Stomach (tissue), 9 donors: ENCODE results near the gene FREM1. TPM values are rescaled to one million over a fixed set of nuclear protein-coding genes. Genes with fewer than 3 reads are reported as not detected.
A peak's percentile ranks its signal among the peaks of the same experiment; 100 is the strongest.

Source experiments
- DNase-seq, 2 donors: peaks; one replicate each; pipeline versions ENCODE4 v3.0.0 to v3.0.0-alpha.2; 2013 to 2019
- H3K27ac ChIP-seq, 5 donors: fragments of 200-600 bp in 4 of 5; sonication (generic) in 4 of 5; one replicate each; pipeline ENCODE4 v1.5.1; 2013 to 2019; ENCODE audit warnings: mild to moderate bottlenecking in 1 of 5, moderate library complexity in 1 of 5
- H3K27me3 ChIP-seq, 3 donors: fragments of 200-600 bp; sonication (generic); one replicate each; pipeline ENCODE4 v1.5.1; 2017 to 2019; ENCODE audit warnings: mixed run types in 1 of 3
- H3K36me3 ChIP-seq, 4 donors: fragments of 200-600 bp; sonication (generic); 1 replicate in 3 of 4; 2 replicates in 1 of 4; pipeline ENCODE4 v1.5.1; 2016 to 2019
- H3K4me1 ChIP-seq, 4 donors: fragments of 200-600 bp; sonication (generic); one replicate each; pipeline ENCODE4 v1.5.1; 2016 to 2019
- H3K4me3 ChIP-seq, 4 donors: fragments of 200-600 bp; sonication (generic) in 3 of 4; one replicate each; pipeline ENCODE4 v1.5.1; 2016 to 2019; ENCODE audit warnings: mild to moderate bottlenecking in 1 of 4
- H3K9me3 ChIP-seq, 4 donors: fragments of 200-600 bp; sonication (generic); one replicate each; pipeline ENCODE4 v1.5.1; 2016 to 2019
- EP300 ChIP-seq: sonication (generic); formaldehyde crosslinking; IDR thresholded peaks from one replicate; pipeline ENCODE4 v1.6.1; 2017; ENCODE audit warnings: antibody characterized with exemption
- POLR2A ChIP-seq, 4 donors: fragments of 450-650 bp; IDR thresholded peaks; one replicate each; pipeline ENCODE4 v1.6.1; 2016; ENCODE audit warnings: antibody characterized with exemption in 4 of 4, control low read depth in 2 of 4, mild to moderate bottlenecking in 1 of 4, moderate library complexity in 1 of 4
- POLR2AphosphoS5 ChIP-seq, 3 donors: sonication (generic); formaldehyde crosslinking; IDR thresholded peaks; one replicate each; pipeline ENCODE4 v1.6.1; 2016; ENCODE audit warnings: antibody characterized with exemption in 3 of 3
- WGBS, 5 donors: extraction: QIAGEN DNeasy Blood & Tissue Kit in 3 of 5; methylation state at CpG; one replicate each; pipeline versions ENCODE4 v1.1.5 to v1.1.7; 2013 to 2018; 5-methylcytosine and 5-hydroxymethylcytosine counted together
- intact Hi-C: fragments of 100-400 bp; cut with DNase I; formaldehyde crosslinking; loops from one replicate; pipeline ENCODE4 v1.15.1; 2023; ENCODE audit warnings: low total_unique reads
- polyA plus RNA-seq, 3 donors: library from polyadenylated mRNA; stranded (reverse); fragments of 200-250 nt; gene quantifications; one replicate each; pipeline ENCODE4 v1.2.3, GENCODE V29; 2013
- total RNA-seq, 5 donors: library from RNA; depleted of rRNA; stranded (reverse); fragments of >200 nt; gene quantifications; one replicate each; pipeline versions ENCODE4 v1.1.0 to v1.2.3, GENCODE V29; 2014 to 2016
- TF ChIP-seq, protein P1 (sequence below), 7 experiments: fragments of 450-650 bp in 4 of 7; fragments of 200-600 bp in 3 of 7; sonication (generic) in 3 of 7; IDR thresholded peaks; one replicate each; pipeline ENCODE4 v1.5.1; 2016 to 2019; ENCODE audit warnings: antibody characterized with exemption in 7 of 7, control low read depth in 2 of 7, mild to moderate bottlenecking in 1 of 7
- donor health status: healthy with polysubstance abuse.
- donor health status: Bipolar disorder and iron deficiency.
- donor health status: healthy.

The FREM1 gene
- total and polyA plus RNA-seq, 8 donors = 0.12 to 14.7 (median 0.58) TPM; not detected in 1

DNA sequence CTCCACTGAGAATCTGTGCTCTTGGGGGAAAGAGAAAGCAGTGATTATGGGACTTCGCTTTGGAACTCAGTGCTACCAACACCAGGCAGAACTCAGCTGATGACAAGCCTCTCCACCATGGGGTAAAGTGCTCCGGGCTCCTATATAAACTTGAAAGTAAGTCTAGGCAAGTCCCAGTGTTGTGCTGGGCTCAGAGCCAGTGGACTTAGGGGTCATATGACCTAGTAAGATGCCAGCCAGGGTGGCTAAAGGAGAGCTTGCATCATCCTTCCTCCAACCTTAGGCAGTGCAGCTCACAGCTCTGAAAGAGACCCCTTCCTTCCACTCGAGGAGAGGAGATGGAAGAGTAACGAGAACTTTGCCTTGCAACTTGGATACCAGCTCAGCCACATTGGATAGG, 35.1 kb upstream of the FREM1 start:
- no peak overlapping the region for H3K4me3 ChIP-seq
- no peaks in the 10 kb centered on the region for H3K36me3 ChIP-seq
- H3K27ac ChIP-seq = no peak overlapping the region
- H3K9me3 ChIP-seq = no peaks in the 10 kb centered on the region
- intact Hi-C loops = no loop called here
- 83 to 91% (median 84%) methylated on average over 4 of the region's 4 CpGs for WGBS, 5 donors
- DNase-seq = no peak
- H3K27me3 ChIP-seq = no peaks in the 10 kb centered on the region
- TF ChIP-seq, protein P1, sequence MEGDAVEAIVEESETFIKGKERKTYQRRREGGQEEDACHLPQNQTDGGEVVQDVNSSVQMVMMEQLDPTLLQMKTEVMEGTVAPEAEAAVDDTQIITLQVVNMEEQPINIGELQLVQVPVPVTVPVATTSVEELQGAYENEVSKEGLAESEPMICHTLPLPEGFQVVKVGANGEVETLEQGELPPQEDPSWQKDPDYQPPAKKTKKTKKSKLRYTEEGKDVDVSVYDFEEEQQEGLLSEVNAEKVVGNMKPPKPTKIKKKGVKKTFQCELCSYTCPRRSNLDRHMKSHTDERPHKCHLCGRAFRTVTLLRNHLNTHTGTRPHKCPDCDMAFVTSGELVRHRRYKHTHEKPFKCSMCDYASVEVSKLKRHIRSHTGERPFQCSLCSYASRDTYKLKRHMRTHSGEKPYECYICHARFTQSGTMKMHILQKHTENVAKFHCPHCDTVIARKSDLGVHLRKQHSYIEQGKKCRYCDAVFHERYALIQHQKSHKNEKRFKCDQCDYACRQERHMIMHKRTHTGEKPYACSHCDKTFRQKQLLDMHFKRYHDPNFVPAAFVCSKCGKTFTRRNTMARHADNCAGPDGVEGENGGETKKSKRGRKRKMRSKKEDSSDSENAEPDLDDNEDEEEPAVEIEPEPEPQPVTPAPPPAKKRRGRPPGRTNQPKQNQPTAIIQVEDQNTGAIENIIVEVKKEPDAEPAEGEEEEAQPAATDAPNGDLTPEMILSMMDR (IDR thresholded peaks at IDR 0.05) = no peak
- no peak for TF ChIP-seq POLR2A (IDR thresholded peaks at IDR 0.05)
- no peak for TF ChIP-seq POLR2AphosphoS5 (IDR thresholded peaks at IDR 0.05)
- no peak for TF ChIP-seq EP300
- no peaks in the 10 kb centered on the region for H3K4me1 ChIP-seq

DNA sequence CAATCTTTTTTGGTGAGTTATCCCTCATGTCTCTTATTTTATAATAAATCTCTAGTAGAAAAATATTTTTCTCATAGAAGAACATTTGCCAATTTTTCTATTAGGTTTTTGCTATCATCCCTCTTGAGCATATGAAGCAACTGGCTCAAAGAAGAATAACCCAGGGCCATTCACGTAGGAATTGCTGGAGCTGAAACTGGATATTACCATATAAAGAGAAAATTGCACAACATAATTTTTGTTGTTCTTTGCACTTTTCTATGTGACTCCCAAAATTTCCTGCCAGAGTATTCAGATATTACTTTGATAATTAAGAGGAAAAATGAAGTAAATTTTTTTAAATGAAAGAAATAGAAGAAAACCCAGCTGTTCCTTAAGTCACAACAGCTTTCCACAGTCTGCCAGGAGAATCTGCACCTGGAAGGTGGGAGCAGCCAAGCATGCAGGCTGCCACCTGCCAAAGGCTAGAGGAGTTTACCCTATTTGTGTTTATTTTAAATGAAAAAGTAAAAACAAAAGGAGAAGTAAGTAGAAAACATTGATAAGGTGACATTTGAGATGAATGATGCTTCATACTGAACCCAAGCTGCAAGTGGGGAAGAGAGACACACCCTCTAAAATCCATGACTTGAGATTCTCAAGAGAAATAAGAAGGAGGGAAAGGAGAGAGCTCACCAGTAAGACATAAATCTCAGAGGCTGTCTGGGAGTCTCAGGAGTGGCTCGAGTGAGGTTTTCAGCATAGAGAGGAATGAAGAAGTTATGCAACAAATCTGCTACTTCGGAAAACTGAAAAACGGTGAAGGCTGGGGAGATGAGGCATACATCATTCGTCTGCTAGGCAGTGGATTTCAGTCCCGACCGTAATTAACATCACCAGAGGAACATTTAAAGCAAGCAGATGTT, 31.5 kb upstream of the FREM1 start:
- DNase-seq = peak in 1 of 2 donors; percentile 58
- Histone ChIP-seq H3K9me3 (no peaks in the 10 kb centered on the region), H3K36me3 (no peaks in the 10 kb centered on the region), H3K27ac (peak overlapping the region in 1 of 5 donors; percentile 35), H3K27me3 (no peaks in the 10 kb centered on the region), H3K4me3 (no peak overlapping the region), H3K4me1 (no peaks in the 10 kb centered on the region)
- 61 to 70% (median 63%) methylated on average over 7 of the region's 7 CpGs for WGBS, 5 donors
- intact Hi-C loops = no loop called here
- no peak for TF ChIP-seq POLR2A (IDR thresholded peaks at IDR 0.05)
- TF ChIP-seq EP300 = no peak
- TF ChIP-seq, protein P1 (IDR thresholded peaks at IDR 0.05) = no peak
- TF ChIP-seq POLR2AphosphoS5 (IDR thresholded peaks at IDR 0.05) = no peak

DNA sequence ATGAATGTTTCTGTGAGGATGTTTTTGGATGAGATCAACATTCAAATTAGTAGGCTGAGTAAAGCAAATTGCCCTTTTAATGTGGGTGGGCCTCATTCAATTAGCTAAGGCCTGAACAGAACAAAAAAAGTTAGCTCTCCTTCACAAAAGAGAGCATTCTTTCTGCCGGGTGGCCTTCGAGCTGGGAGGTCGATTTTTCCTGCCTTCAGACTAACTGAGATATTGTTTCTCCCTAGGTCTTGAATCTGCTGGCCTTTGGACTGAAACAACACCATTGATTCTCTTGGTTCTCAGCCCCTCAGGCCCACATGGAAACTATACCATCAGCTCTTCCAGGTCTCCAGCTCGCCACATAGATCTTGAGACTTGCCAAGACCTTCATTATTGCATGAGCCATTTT, 29.1 kb upstream of the FREM1 start:
- intact Hi-C loops = no loop called here
- no peaks in the 10 kb centered on the region for H3K4me1 ChIP-seq
- H3K27ac ChIP-seq = no peak overlapping the region
- H3K27me3 ChIP-seq = no peaks in the 10 kb centered on the region
- no peak overlapping the region for H3K4me3 ChIP-seq
- TF ChIP-seq, protein P1 (IDR thresholded peaks at IDR 0.05) = no peak
- WGBS, 5 donors = 69 to 78% (median 76%) methylated on average over 4 of the region's 4 CpGs
- H3K9me3 ChIP-seq = no peaks in the 10 kb centered on the region
- no peaks in the 10 kb centered on the region for H3K36me3 ChIP-seq
- DNase-seq = no peak

DNA sequence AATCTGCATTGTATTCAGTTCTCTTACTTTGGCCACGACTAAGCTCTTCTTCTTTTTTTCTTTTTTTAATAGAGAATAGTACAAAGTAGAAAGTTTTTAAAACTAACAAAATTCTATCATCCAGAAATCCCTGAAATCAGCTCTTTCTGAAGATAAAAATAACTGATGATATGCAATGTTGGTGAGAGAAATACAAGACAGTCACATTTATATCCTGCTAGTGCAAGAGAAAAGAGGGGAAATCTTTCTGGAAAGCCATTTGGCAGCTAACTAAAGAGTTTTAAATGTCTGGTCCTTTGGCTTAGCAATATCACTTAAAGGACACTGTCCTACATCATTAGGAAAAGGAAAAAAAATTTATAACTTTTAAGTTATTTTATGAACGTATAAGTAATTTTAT, 27.0 kb upstream of the FREM1 start:
- TF ChIP-seq EP300 (no peak), POLR2AphosphoS5 (IDR thresholded peaks at IDR 0.05) (no peak), POLR2A (IDR thresholded peaks at IDR 0.05) (no peak)
- TF ChIP-seq, protein P1 (IDR thresholded peaks at IDR 0.05) = no peak
- Histone ChIP-seq H3K4me1 (no peaks in the 10 kb centered on the region), H3K27ac (no peak overlapping the region), H3K36me3 (no peaks in the 10 kb centered on the region), H3K9me3 (no peaks in the 10 kb centered on the region), H3K4me3 (no peak overlapping the region), H3K27me3 (no peaks in the 10 kb centered on the region)
- no peak for DNase-seq
- WGBS, 5 donors = 67 to 73% (median 73%) methylated on average over 2 of the region's 2 CpGs
- intact Hi-C loops = no loop called here
